GM19351 (cell line): Measurements from ENCODE around the gene MLXIPL.
"Not testable (repeated sequence)": the region's sequence is repeated elsewhere in the genome, so short reads cannot be mapped to it uniquely, and the experiment has no call there.

ENCODE experiments used
- ATAC-seq: cut with Tn5 transposase; IDR thresholded peaks from one replicate; pipeline ENCODE4 v1.9.1; 2021; ENCODE audit warnings: mild to moderate bottlenecking, moderate library complexity; ENCODE audit not compliant: unreplicated experiment

MLXIPL gene

DNA sequence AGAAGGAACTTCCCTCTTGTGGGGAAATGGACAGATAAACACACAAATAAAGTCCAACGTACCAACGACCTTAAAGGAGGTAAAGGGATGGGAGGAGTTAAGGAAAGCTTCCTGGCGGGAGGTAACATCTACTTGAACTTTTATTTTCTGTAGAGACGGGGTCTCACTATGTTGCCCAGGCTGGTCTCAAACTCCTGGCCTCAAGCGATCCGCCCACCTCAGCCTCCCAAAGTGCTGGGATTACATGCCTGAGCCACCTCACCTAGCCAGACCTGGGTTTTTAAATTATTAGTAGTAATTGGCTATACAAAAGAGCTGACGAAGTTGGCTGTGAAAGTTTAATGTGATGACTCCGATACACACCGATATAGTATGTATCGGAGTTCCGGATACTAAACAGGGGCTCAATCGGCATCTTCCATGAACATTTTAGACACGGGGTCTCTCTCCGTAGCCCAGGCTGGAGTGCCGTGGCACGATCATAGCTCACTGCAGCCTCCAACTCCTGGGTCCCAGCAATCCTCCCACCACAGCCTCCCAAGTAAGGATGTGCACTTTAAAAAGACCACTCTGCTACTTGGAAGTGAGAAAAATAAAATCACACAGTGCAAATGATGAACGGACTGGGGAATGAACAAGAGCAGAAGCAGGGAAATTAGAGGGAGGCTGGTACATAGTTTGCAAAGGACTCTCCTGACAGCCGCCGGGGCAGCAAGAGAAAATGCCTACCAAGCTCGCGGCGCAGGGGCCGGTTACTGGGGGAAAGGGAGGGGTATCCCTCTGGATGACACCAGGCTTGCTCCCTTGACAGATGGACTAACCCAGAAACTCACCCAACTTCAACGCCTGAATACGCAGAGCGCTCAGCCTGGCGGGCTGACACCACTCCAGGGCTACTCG lies 67.9 kb downstream of the MLXIPL start:
- no peak for ATAC-seq

DNA sequence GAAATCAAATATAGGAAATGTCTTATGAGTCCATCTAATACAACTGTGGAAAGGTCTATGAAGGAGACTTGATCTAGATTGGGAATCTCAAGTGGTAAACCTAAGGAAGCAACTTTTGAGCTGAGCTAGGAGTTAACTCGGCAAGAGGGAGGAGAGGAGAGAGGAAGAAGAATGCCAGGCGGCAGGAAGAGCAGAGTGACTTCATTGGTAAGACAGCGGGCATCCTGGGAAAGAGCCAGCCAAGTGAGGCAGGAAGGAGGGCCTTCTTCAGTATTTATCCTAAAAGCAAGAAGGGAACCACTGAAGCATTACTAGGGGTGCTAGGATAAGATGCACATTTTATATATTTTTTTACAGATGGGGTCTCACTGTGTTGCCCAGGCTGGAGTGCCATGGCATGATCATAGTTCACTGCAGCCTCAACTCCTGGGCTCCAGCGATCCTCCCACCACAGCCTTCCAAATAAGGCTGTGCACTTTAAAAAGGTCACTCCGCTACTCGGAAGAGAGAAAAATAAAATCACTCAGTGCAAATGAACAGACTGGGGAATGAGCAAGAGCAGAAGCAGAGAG lies 68.8 kb downstream of the MLXIPL start:
- ATAC-seq, result no peak

DNA sequence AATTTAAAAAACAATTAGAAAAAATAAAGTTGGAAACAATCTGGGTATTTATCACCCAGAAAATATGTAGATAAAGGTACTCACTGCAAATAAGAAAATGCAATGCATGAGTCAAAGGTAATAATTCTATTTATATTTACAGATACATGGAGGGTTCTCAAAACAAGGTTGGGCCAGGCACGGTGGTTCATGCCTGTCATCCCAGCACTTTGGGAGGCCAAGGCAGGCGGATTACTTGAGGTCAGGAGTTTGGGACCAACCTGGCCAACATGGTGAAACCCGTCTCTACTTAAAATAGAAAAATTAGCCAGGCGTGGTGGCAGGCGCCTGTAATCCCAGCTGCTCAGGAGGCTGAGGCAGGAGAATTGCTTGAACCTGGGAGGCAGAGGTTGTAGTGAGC lies 74.2 kb downstream of the MLXIPL start:
- ATAC-seq, result not testable (repeated sequence)

DNA sequence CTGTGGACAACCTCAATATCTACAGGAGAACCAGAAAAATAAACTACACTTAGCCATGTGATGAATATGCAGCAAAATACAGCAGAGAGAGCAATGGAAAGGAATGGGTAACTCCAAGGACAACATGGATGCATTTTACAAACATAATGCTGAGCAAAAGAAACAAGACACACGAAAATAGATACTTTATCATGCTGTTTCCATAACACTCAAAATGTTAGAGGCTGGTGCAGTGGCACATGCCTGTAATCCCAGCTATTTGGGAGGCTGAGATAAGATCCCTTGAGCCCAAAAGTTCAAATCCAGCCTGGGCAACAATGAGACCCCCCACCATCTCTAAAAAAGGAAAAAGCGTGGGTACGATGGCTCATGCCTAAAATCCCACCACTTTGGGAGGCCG lies 75.1 kb downstream of the MLXIPL start:
- ATAC-seq, result no peak

DNA sequence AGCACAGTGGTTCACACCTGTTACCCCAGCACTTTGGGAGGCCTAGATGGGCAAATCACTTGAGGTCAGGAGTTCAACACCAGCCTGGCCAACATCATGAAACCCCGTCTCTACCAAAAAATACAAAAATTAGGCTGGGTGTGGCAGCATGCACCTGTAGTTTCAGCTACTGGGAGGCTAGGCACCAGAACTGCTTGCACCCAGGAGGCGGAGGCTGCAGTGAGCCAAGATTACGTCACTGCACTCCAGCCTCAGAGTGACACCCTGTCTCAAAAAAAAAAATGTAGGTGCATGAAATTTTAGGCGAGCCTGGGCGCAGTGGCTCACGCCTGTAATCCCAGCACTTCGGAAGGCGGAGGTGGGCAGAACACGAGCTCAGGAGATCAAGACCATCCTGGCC lies 76.5 kb downstream of the MLXIPL start:
- ATAC-seq, result no peak

DNA sequence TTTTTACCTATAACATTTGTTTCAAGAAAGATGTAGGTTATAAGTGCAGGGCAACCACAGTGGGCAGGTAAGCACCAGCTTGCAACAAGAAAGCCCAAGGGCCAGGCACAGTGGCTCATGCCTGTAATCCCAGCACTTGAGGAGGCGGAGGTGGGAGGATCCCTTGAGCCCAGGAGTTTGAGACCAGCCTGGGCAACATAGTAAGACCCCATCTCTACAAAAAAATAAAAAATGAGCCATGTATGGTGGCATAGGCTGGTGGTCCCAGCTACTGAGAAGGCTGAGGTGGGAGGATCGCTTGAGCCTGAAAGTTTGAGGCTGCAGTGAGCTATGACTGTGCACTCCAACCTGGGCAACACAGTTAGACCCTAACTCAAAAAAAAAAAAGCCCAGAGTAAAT lies 79.6 kb downstream of the MLXIPL start:
- ATAC-seq, result no peak
